Neutrophil (primary cell): ENCODE data around the gene CKAP5.
"Not testable (repeated sequence)": the region's sequence is repeated elsewhere in the genome, so short reads cannot be mapped to it uniquely, and the experiment has no call there.

Experiments used
- H3K27ac ChIP-seq: fragments of 200-600 bp; sonication (generic); 2 replicates; pipeline ENCODE4 v1.5.1; 2016; ENCODE audit warnings: mild to moderate bottlenecking, moderate library complexity
- H3K27me3 ChIP-seq: fragments of 200-600 bp; sonication (generic); 2 replicates; pipeline ENCODE4 v1.6.0; 2016; ENCODE audit warnings: mild to moderate bottlenecking
- H3K36me3 ChIP-seq: fragments of 200-600 bp; sonication (generic); 2 replicates; pipeline ENCODE4 v1.5.1; 2017
- H3K4me1 ChIP-seq, 2 experiments: fragments of 200-600 bp in 1 of 2; sonication (generic) in 1 of 2; 1 replicate in 1 of 2; 2 replicates in 1 of 2; pipeline versions ENCODE4 v1.5.1 to v1.6.1; 2013 to 2016; ENCODE audit warnings: low read depth in 1 of 2, low read length in 1 of 2, mild to moderate bottlenecking in 1 of 2, moderate library complexity in 1 of 2; ENCODE audit not compliant: control insufficient read depth in 1 of 2, insufficient read depth in 1 of 2
- H3K4me3 ChIP-seq, 2 experiments: fragments of 200-600 bp in 1 of 2; sonication (generic) in 1 of 2; 1 replicate in 1 of 2; 2 replicates in 1 of 2; pipeline ENCODE4 v1.5.1; 2013 to 2016; ENCODE audit warnings: low read depth in 1 of 2, low read length in 1 of 2, mild to moderate bottlenecking in 1 of 2, moderate library complexity in 1 of 2
- H3K9me3 ChIP-seq: fragments of 200-600 bp; sonication (generic); 2 replicates; pipeline ENCODE4 v1.5.1; 2016
- CTCF ChIP-seq: fragments of 200-600 bp; sonication (generic); IDR thresholded peaks from 2 replicates; pipeline ENCODE4 v1.5.1; 2016; ENCODE audit warnings: antibody characterized with exemption

The CKAP5 gene

DNA sequence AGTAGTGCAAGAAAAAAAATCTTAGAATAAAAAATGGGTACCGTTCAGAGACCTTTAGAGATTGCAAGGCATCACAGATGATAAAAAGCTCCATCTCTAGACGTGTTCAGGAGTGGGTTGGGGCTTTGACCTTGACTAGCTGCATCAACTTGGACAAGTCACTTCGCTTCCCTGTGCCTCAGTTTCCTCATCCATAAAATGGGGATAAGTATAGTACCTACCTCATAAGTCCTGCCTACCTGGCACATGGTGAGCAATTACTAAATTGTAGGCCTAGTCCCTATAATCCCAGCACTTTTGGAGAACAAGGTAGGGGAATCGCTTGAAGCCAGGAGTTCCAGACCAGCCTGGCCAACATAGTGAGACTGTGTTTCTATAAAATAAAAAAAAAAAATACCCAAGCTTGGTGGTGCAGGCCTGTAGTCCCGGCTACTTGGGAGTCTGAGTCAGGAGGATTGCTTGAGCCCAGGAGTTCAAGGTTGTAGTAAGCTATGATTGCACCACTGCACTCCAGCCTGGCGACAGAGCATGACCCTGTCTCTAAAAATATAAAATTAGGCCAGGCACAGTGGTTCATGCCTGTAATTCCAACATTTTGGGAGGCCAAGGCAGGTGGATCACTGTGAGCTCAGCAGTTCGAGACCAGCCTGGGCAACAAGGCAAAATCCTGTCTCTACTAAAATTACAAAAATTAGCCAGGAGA lies 133.1 kb downstream of the CKAP5 start:
- no peak overlapping the region for H3K4me3 ChIP-seq
- H3K9me3 ChIP-seq: no peaks in the 10 kb centered on the region
- no peaks in the 10 kb centered on the region for H3K36me3 ChIP-seq
- no peaks in the 10 kb centered on the region for H3K27me3 ChIP-seq
- no peak overlapping the region for H3K27ac ChIP-seq
- no peak for TF ChIP-seq CTCF
- H3K4me1 ChIP-seq: no peaks in the 10 kb centered on the region

DNA sequence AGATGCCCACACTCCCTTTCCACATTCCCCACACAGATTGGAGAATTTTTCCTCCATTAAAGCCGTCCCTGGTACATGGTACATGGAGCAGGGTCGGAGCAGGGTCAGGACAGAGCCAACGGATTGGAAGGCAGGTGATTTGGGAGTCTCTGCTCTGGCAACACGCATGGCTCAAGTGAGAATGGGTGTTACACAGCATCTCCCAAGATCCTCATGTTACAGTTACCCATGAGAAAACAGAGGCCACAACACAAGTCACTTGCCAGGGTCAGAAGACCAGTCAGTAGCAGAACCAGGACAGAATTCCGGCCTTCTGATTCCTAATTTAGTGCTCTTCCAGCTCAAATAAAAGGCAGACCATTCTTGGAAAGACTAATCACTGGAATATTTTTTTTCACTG lies 134.8 kb downstream of the CKAP5 start:
- H3K27me3 ChIP-seq: no peaks in the 10 kb centered on the region
- H3K27ac ChIP-seq: no peak overlapping the region
- TF ChIP-seq CTCF: no peak
- no peak overlapping the region for H3K4me3 ChIP-seq
- H3K9me3 ChIP-seq: no peaks in the 10 kb centered on the region
- peaks cover 15% of the 10 kb centered on the region for H3K36me3 ChIP-seq
- H3K4me1 ChIP-seq: no peaks in the 10 kb centered on the region

DNA sequence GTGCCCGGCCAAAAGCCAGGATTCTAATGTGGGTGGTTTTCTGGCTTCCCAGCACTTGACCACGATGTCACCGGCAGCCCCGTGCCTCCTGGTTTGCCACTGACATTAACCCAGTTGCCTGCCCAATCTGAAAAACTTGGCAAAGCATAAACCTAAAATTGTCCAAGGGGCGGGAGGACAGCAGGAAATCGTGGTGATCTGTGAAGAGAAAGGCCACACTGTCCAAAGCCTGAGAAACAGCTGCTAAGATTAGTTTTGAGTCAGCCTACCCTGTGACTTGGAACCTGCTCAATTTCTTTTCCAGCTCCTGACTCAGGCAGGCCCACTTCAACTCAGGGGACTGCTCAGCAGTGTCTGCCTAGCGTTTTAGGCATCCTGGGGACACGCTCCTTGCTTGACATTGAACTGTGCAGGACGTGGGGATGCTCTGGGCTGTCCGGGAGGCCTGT lies 135.2 kb downstream of the CKAP5 start:
- H3K4me3 ChIP-seq: no peak overlapping the region
- H3K4me1 ChIP-seq: no peaks in the 10 kb centered on the region
- TF ChIP-seq CTCF: no peak
- H3K9me3 ChIP-seq: no peaks in the 10 kb centered on the region
- H3K27me3 ChIP-seq: no peaks in the 10 kb centered on the region
- no peak overlapping the region for H3K27ac ChIP-seq
- H3K36me3 ChIP-seq: peaks cover 20% of the 10 kb centered on the region

DNA sequence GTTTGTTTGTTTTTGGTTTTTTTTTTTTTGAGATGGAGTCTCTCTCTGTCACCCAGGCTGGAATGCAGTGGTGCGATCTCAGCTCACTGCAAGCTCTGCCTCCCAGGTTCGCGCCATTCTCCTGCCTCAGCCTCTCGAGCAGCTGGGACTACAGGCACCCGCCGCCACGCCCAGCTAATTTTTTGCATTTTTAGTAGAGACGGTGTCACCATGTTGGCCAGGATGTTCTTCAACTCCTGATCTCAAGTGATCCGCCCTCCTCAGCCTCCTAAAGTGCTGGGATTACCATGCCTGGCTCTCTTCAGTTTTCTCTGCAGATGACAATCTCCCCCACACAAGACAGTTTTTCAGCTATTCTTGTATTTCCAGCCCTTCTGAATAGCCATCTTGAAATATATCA lies 136.7 kb downstream of the CKAP5 start:
- not testable (repeated sequence) for H3K27me3 ChIP-seq, H3K9me3 ChIP-seq, H3K4me3 ChIP-seq, H3K27ac ChIP-seq, H3K4me1 ChIP-seq
- H3K36me3 ChIP-seq: peaks cover 35% of the 10 kb centered on the region

GRCh38 chr11:46706886-46707285 lies 139.2 kb downstream of the CKAP5 start:
- H3K27ac ChIP-seq: no peak overlapping the region
- H3K36me3 ChIP-seq: peaks cover 57% of the 10 kb centered on the region
- H3K9me3 ChIP-seq: no peaks in the 10 kb centered on the region
- TF ChIP-seq CTCF: no peak
- H3K27me3 ChIP-seq: no peaks in the 10 kb centered on the region
- no peak overlapping the region for H3K4me3 ChIP-seq
- peaks cover 11% of the 10 kb centered on the region in 2 experiments for H3K4me1 ChIP-seq

DNA sequence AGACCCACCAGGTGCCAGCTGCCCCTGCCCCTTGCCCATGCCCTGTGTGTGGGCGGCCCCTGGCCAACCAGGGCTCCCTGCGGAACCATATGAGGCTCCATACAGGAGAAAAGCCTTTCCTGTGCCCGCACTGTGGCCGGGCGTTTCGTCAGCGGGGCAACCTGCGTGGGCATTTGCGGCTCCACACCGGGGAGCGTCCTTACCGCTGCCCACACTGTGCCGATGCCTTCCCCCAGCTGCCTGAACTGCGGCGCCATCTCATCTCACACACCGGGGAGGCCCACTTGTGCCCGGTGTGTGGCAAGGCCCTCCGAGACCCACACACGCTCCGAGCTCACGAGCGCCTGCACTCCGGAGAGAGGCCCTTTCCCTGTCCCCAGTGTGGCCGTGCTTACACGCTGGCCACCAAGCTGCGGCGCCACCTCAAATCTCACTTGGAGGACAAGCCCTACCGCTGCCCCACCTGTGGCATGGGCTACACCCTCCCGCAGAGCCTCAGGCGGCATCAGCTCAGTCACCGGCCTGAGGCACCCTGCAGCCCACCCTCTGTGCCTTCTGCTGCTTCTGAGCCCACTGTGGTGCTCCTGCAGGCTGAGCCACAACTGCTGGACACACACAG lies 140.9 kb downstream of the CKAP5 start:
- H3K27ac ChIP-seq: no peak overlapping the region
- peaks cover 22% of the 10 kb centered on the region in 2 experiments for H3K4me1 ChIP-seq
- H3K4me3 ChIP-seq: no peak overlapping the region
- H3K36me3 ChIP-seq: peaks cover 57% of the 10 kb centered on the region
- H3K9me3 ChIP-seq: no peaks in the 10 kb centered on the region
- no peaks in the 10 kb centered on the region for H3K27me3 ChIP-seq
- TF ChIP-seq CTCF: no peak
